Mucosa of rectum (tissue), 2 donors: ENCODE results near the gene SPON1.
A peak's percentile ranks its signal among the peaks of the same experiment; 100 is the strongest.

Experiments used
- H3K27ac ChIP-seq, 2 donors: one replicate each; pipeline ENCODE4 v1.7.0; 2013; ENCODE audit warnings: inconsistent platforms in 2 of 2, low read depth in 2 of 2, low read length in 2 of 2
- H3K27me3 ChIP-seq, 2 donors: one replicate each; pipeline ENCODE4 v1.7.0; 2013; ENCODE audit warnings: low read length in 2 of 2; ENCODE audit not compliant: control insufficient read depth in 2 of 2, insufficient read depth in 2 of 2
- H3K36me3 ChIP-seq, 2 donors: one replicate each; pipeline ENCODE4 v1.7.0; 2013; ENCODE audit warnings: low read length in 2 of 2; ENCODE audit not compliant: control insufficient read depth in 2 of 2, insufficient read depth in 2 of 2
- H3K4me1 ChIP-seq, 2 donors: one replicate each; pipeline ENCODE4 v1.7.0; 2013; ENCODE audit warnings: low read length in 2 of 2, mild to moderate bottlenecking in 1 of 2; ENCODE audit not compliant: control insufficient read depth in 2 of 2, insufficient read depth in 2 of 2
- H3K4me3 ChIP-seq, 2 donors: one replicate each; pipeline ENCODE4 v1.7.0; 2013; ENCODE audit warnings: low read length in 2 of 2
- H3K9ac ChIP-seq, 2 donors: one replicate each; pipeline ENCODE4 v1.7.0; 2013; ENCODE audit warnings: low read length in 2 of 2, low read depth in 1 of 2, mild to moderate bottlenecking in 1 of 2
- H3K9me3 ChIP-seq, 2 donors: one replicate each; pipeline ENCODE4 v1.7.0; 2013; ENCODE audit warnings: low read length in 2 of 2; ENCODE audit not compliant: control insufficient read depth in 2 of 2
- donor health status: healthy.
- donor health status: Normal muscosa, but diverticular disease.

SPON1 gene

DNA sequence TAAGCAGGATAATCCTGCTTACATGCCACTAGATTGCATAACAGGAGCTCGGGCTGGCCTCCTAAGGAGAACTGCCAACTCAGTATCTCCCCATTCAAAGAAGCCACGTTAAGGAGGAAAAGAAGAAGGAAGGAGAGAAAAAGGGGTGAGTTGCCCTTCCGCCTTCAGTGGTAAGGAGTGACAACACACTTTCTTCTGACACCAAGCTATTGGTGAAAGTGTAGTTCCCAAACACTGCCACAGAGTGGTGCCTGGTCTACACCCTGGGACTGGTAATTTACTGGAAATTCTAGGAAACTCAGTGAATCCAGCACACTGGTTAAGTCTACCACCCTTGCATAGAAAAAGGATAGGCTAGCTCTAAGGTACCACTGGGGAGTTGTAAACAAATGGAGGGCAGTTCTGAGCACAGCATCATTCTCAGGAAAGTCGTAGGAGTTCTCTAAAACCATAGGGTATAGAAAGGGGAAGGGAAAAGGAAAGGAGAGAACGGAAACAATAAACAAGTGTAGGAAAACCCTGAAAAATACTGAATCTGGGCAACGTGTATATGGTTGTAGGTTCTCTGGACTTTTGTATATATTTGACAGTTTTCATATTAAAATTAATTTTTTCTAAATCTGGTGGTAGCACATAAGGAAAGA is 338.3 kb downstream of the SPON1 start:
- H3K27me3 ChIP-seq, result no peaks in the 10 kb centered on the region
- no peaks in the 10 kb centered on the region for H3K9me3 ChIP-seq
- H3K27ac ChIP-seq, result no peak overlapping the region

DNA sequence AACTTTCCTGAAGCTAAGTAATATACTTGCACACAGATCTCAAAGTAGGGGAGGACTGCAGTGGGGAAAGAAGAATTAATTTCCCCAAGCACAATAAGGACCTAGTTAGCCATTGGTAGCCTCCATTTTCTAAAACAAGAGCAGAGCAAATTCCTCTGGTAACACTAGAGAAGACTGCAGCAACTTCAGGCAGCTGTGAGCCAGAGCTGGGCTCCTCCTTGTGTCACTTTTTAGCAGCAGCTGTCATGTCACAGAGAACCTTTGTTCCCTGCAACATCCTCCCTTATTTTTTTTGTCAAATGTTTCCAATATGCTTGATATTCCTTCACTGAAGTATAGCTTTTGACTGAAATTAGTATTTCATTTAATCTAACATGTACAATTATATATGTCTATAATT is 342.1 kb downstream of the SPON1 start:
- Histone ChIP-seq H3K4me1 (peaks cover 10 to 20% of the 10 kb centered on the region in 2 donors), H3K9ac (no peak overlapping the region), H3K36me3 (no peaks in the 10 kb centered on the region), H3K9me3 (no peaks in the 10 kb centered on the region), H3K27me3 (no peaks in the 10 kb centered on the region), H3K27ac (no peak overlapping the region), H3K4me3 (no peak overlapping the region)

More for the DNA sequence above, 338.3 kb downstream of the SPON1 start:
- H3K36me3 ChIP-seq, result no peaks in the 10 kb centered on the region
- H3K4me3 ChIP-seq, result no peak overlapping the region
- no peak overlapping the region for H3K9ac ChIP-seq
- H3K4me1 ChIP-seq, result no peaks in the 10 kb centered on the region

DNA sequence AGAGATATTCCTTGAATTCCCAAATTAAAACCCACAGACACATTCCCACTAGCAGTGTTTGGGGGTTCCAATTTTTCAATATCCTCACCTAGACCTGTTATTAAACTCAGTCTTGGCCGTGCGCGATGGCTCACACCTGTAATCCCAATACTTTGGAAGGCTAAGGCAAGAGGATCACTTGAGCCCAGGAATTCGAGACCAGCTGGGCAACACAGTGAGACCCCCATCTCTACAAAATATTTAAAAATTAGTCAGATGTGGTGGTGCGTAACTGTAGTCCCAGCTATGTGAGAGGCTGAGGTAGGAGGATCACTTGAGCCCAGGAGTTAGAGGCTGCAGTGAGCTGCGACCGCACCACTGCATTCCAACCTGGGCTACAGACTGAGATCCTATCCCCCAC is 343.1 kb downstream of the SPON1 start:
- H3K9me3 ChIP-seq, result no peaks in the 10 kb centered on the region
- no peaks in the 10 kb centered on the region for H3K36me3 ChIP-seq
- H3K27me3 ChIP-seq, result no peaks in the 10 kb centered on the region
- no peak overlapping the region for H3K27ac ChIP-seq
- peaks cover 10 to 26% of the 10 kb centered on the region in 2 donors for H3K4me1 ChIP-seq
- no peak overlapping the region for H3K4me3 ChIP-seq
- no peak overlapping the region for H3K9ac ChIP-seq

DNA sequence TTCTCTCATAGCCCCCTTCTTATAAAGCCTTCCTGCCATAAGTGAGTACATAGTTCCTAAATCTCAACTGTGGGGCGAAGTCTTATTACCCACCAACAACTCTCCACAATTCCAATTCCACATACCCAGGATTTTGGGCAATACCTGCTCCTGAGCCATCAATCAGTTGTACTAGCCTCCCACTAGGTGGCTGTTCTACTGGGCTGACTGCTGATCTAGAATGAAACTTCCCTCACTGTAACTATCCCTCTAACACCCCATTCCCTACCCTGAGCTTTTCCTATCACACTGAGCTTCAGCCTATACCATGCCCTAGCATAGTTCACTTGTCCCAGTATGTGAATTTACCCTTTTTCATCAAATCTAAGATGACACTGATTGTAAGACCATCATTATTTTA is 344.0 kb downstream of the SPON1 start:
- Histone ChIP-seq H3K4me3 (no peak overlapping the region), H3K36me3 (no peaks in the 10 kb centered on the region), H3K9ac (no peak overlapping the region), H3K27ac (no peak overlapping the region), H3K4me1 (peaks cover 10 to 26% of the 10 kb centered on the region in 2 donors), H3K27me3 (no peaks in the 10 kb centered on the region), H3K9me3 (no peaks in the 10 kb centered on the region)

DNA sequence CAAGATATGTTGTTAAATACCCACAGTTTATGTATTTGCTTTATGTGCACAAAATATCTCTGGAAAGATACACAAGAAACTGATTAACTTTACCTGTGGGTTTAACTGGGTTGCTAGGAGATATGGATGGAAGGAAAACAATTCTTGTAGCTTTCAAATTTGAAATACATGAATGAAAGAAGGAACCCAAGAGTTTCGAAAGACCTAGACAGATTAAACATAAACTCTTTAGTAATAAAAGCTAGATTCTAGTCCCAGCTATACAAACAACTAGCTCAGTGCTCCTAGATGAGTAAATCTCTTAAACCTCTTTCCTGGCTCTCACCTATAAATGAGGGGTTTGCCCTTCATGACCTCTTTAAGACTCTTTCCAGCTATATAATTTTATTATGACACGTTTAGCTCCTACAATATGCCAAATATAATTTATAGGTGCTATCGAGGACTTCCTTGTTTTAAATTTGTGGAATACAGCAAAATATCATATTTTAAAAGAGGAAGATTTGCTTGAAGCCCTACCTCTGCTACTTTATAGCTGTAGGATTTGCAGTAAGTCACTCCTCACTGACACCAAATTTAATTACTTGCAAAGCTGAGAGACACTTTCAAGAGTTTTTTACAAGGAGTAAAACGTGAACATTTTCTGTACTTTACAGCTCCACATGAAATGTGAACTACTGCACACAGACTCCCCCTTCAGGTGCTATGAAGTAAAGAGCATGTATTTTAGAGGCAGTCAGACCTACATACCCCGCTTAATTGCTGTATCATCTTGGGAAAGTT is 345.8 kb downstream of the SPON1 start:
- Histone ChIP-seq H3K27ac (no peak overlapping the region), H3K9ac (no peak overlapping the region), H3K36me3 (no peaks in the 10 kb centered on the region), H3K4me1 (peaks cover 12 to 30% of the 10 kb centered on the region in 2 donors), H3K27me3 (no peaks in the 10 kb centered on the region), H3K4me3 (peak overlapping the region in 1 of 2 donors; percentile 13), H3K9me3 (no peaks in the 10 kb centered on the region)

- no peak overlapping the region for H3K4me3 ChIP-seq
- no peak overlapping the region for H3K9ac ChIP-seq
- H3K27me3 ChIP-seq, result no peaks in the 10 kb centered on the region
- no peak overlapping the region for H3K27ac ChIP-seq
- H3K4me1 ChIP-seq, result peaks cover 18 to 34% of the 10 kb centered on the region in 2 donors
- H3K36me3 ChIP-seq, result no peaks in the 10 kb centered on the region
- no peaks in the 10 kb centered on the region for H3K9me3 ChIP-seq
Measured at GRCh38 chr11:14308897-14309387, 346.4 kb downstream of the SPON1 start.

DNA sequence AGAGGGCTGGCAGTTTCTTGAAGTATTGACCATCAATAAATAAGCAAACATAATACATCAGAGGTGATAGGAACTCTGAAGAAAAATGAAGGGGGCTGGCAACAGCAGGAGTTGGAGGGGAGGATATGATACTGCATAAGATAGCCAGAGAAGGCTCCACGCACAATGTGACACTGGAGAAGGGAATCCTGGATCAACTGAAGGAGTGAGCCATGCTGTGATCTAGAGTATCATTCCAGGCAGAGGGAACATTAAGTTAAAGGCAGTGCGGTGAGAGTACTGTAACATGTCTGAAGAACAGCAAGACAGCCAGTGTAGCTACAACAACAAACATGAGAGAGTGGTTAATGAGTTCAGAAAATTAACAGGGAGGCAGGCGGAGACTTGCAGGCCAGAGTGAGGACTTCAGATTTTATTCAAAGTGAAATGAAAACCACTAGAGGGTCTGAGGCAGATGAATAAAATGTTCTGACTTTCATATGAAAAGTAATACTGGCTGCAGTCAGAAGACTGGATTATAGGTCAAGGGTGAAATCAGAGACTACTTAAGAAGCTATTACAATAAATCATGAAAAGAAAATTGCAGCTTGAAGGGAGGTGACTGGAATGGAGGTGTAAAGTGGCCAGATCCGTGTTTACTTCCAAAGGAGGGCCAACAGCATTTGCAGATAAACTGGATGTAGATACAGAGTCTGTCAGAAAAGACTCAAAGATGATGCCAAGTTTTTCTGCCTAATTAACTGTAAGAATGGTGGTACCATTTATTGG is 347.1 kb downstream of the SPON1 start:
- Histone ChIP-seq H3K27me3 (no peaks in the 10 kb centered on the region), H3K27ac (no peak overlapping the region), H3K36me3 (no peaks in the 10 kb centered on the region), H3K4me1 (peaks cover 18 to 34% of the 10 kb centered on the region in 2 donors), H3K9ac (no peak overlapping the region), H3K4me3 (no peak overlapping the region), H3K9me3 (no peaks in the 10 kb centered on the region)

DNA sequence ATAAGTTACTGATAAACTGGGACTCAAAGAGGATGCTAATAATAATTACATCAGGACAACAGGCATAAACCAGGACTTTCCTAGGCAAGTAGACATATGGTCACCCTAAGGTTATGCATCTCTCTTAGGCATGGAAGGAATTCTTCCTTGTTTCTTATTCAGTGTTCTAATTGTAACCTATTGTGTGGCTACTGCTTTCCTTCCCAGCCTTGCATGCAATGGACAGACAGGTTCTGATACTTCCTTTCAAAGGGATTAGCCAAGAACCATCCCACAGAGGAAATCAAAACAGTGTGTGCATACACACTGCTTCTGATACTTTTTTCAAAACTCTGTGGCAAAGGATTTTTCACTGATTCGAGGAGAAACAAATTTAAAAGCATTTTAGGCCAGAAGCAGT is 348.2 kb downstream of the SPON1 start:
- H3K9ac ChIP-seq, result no peak overlapping the region
- H3K9me3 ChIP-seq, result no peaks in the 10 kb centered on the region
- H3K4me1 ChIP-seq, result peaks cover 18 to 34% of the 10 kb centered on the region in 2 donors
- H3K36me3 ChIP-seq, result no peaks in the 10 kb centered on the region
- no peak overlapping the region for H3K4me3 ChIP-seq
- H3K27me3 ChIP-seq, result no peaks in the 10 kb centered on the region
- H3K27ac ChIP-seq, result no peak overlapping the region

- no peak overlapping the region for H3K9ac ChIP-seq
- H3K27me3 ChIP-seq, result no peaks in the 10 kb centered on the region
- no peaks in the 10 kb centered on the region for H3K9me3 ChIP-seq
- no peaks in the 10 kb centered on the region for H3K36me3 ChIP-seq
- no peak overlapping the region for H3K27ac ChIP-seq
- no peak overlapping the region for H3K4me3 ChIP-seq
- H3K4me1 ChIP-seq, result peaks cover 15 to 29% of the 10 kb centered on the region in 2 donors
Measured at GRCh38 chr11:14312736-14313438, 350.4 kb downstream of the SPON1 start.
